Stimulated activated CD8-positive, alpha-beta memory T cell treated with anti-CD3 and anti-CD28 coated beads, Interleukin-7, amount 100 ng/mL, for 4 hours (primary cell): Measurements from ENCODE around the gene MOB1B.
"Not testable (repeated sequence)": the region's sequence is repeated elsewhere in the genome, so short reads cannot be mapped to it uniquely, and the experiment has no call there.

Source experiments
- DNase-seq, 2 donors: peaks; one replicate each; pipeline ENCODE4 v3.0.0-alpha.2; 2020; ENCODE audit warnings: low read depth in 2 of 2

Gene MOB1B

GRCh38 chr4:71008196-71008595, 106.0 kb downstream of the MOB1B start:
- no peak for DNase-seq

DNA sequence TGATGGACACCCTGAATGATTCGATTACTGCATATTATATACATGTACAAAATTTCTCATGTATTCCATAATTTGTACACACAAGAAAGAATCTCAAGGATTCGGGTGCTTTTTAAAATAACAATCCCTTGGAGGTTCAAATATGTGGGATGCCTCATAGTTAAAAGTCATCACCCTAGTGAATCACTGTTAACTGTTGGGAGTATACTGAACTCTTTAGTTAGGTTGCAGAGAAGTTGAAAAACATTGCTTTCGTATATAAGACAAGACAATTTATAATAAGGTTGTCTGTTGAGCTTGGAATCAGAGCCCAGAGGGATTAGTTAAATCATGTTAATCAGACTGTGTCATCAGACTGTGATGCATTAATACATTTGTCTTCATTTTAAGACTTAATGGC, 106.9 kb downstream of the MOB1B start:
- no peak for DNase-seq

DNA sequence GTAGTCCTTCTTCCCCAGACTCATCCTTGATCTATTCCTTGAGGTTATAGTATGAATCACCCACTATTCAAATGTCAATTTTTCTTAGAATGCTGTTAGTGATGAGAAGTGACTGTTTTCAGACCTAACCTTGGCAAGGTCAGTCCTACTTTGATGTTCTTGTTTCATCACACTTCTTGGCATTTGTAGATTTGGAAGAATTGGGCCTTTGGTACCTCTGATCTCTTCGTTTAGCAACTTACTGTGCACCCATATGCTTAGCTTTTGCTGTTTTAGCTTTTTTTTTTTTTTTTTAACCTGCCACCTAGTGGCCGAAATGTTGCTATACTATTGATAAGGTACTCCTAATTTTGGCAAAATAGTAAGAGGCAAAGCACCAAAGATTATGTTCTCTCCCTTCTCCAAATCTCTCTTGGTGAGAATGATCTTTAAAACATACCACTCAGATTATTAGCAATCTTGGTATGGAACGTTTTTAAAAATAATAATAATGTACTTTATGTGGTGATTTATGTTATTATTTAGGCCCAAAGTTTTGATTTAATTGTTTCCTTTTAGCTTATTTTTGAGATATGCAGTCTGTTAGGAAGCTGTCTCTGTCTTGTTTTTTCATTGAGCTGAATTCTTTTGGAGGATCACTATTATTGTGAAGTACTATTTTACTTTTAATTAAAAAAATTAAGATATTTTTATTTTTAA, 107.9 kb downstream of the MOB1B start:
- DNase-seq, result no peak

DNA sequence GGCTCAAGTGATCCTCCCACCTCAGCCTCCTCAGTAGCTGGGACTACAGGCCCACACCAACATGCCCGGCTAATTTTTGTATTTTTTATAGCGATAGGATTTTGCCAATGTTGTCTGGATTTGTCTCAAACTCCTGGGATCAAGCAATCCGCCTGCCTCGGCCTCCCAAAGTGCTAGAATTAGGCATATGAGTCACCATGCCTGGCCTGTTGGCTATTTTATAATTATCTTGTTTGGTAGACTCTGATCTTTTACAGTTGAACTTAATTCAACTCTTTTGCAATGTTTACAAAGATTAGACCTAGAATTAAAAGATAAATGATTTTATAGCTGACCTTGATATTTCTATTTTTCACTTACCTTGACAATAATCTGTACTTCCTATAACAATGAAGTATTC, 109.3 kb downstream of the MOB1B start:
- DNase-seq, result no peak

- not testable (repeated sequence) for DNase-seq
Measured at GRCh38 chr4:71017391-71017790, 115.2 kb downstream of the MOB1B start.

DNA sequence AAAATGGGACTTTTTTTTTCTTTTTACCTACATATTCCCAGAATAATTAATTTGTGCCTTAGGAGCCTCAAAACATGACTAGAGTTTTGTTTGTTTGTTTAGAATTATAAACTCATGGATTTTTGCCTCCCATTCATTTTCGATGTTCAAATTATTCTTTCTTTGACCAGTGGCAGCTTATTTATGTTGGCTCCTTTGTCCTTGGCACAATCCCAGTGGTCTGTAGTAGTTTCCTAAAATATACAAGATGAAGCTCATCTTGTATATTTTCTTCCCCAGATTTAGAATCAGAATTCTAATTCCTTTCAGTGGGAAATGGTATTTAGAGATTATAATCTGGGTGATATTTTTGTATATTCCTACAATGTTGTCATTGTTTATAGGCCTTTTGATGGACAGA, 118.4 kb downstream of the MOB1B start:
- DNase-seq, result no peak

DNA sequence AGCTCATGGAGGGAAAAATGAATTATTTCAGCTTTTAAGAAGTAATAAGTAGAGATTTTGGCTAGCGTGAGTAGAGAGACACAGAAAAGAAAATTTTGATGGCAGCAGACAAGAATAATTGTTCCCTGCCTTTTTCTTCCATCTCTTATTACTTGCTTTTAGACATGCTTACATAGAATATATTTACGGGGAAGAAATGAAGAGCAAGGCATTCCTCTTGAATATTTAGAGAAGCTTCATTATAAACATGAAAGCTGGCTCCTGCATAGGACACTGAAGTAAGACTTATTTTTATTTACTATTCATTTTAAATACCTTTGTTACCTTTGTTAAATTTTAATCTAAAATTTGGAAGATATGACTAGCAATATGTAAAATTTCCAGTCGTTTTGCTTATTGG, 123.5 kb downstream of the MOB1B start:
- no peak for DNase-seq

DNA sequence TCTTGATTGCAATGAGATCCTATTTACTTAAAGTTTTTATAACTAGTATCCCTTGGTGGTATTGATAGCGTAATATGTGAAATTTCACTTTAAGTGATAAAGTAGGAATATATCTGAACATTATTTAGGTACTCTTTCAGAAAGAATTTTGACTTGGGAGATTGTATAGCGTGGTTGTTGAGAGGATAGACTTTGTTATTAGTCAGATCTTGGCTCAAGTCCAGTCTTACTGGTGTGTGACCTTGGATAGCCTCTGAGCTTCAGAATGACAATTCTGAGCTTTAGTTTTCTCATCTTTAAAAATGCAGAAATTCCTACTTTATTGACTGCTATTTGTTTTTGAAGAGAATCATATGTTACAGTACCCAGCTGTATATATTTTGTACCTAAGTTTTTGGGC, 123.9 kb downstream of the MOB1B start:
- no peak for DNase-seq

DNA sequence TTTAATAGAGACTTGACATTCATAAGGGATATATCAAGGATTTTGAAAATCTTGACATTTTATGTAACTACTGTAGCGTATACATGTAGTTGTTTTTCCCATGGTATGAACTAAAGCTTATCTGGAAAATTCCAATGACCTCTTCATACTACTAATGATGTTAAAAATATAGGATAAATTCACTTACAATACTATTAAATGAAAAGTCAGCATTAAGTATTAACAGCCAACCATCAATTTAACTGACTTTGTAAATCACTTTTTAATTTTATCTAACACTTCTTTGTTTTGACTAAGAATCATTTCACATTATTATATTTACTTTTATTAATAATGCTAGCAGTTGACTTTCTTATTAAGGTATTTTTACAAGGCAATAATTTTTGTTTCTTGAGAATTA, 125.4 kb downstream of the MOB1B start:
- no peak for DNase-seq

- DNase-seq, result no peak
Measured at GRCh38 chr4:71029504-71029903, 127.3 kb downstream of the MOB1B start.

GRCh38 chr4:71032106-71032505, 129.9 kb downstream of the MOB1B start:
- DNase-seq, result not testable (repeated sequence)
